GM10266 (cell line): ENCODE results near the gene SUPT7L.

ENCODE experiments used
- DNase-seq: peaks from one replicate; pipeline ENCODE4 v3.0.0; 2012; ENCODE audit errors: extremely low spot score
- TF ChIP-seq, protein P1 (sequence below): IDR thresholded peaks from 2 replicates; pipeline ENCODE4 v1.5.1; 2012; ENCODE audit warnings: mild to moderate bottlenecking, low read depth; ENCODE audit not compliant: control insufficient read depth, insufficient read depth; ENCODE audit errors: missing control alignments

Gene SUPT7L

DNA sequence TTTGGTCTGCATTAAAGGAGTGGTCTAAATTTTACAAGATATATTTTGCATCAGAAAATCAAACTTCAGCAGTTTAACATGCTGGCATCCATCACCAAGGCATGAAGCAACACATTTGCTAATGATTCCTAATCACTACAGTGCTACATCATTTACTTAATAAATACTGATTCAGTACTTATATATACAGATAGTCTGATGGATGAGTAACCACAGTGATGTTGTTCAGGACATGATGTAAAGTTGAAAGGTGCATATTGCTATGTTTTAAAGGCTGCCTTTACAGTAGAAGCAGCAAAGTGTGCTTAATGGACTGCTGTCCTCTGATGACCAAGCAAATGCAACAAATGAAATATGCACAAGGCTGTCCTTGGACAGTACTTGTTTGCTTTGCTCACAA, 11.1 kb downstream of the SUPT7L start:
- DNase-seq: no peak
- TF ChIP-seq, protein P1, sequence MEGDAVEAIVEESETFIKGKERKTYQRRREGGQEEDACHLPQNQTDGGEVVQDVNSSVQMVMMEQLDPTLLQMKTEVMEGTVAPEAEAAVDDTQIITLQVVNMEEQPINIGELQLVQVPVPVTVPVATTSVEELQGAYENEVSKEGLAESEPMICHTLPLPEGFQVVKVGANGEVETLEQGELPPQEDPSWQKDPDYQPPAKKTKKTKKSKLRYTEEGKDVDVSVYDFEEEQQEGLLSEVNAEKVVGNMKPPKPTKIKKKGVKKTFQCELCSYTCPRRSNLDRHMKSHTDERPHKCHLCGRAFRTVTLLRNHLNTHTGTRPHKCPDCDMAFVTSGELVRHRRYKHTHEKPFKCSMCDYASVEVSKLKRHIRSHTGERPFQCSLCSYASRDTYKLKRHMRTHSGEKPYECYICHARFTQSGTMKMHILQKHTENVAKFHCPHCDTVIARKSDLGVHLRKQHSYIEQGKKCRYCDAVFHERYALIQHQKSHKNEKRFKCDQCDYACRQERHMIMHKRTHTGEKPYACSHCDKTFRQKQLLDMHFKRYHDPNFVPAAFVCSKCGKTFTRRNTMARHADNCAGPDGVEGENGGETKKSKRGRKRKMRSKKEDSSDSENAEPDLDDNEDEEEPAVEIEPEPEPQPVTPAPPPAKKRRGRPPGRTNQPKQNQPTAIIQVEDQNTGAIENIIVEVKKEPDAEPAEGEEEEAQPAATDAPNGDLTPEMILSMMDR: no peak

DNA sequence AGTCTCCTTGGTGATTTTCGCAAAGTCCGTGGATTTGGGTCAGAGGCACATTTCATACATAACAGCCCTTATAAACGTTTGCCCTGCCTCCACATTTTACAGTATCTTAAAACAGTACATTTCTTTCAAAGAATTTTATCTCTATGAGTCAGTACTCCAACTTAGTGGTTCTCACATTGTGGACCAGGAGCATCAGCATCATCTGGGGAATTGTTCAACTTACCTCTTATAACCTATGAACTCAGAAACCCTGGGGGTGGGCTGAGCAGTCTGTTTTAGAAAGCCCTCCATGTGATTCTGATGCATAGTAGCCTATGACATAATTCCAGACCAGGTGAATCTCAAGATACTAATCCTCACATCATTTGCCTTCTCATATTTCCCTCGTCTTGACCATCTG, 12.4 kb downstream of the SUPT7L start:
- DNase-seq: no peak
- TF ChIP-seq, protein P1: no peak

DNA sequence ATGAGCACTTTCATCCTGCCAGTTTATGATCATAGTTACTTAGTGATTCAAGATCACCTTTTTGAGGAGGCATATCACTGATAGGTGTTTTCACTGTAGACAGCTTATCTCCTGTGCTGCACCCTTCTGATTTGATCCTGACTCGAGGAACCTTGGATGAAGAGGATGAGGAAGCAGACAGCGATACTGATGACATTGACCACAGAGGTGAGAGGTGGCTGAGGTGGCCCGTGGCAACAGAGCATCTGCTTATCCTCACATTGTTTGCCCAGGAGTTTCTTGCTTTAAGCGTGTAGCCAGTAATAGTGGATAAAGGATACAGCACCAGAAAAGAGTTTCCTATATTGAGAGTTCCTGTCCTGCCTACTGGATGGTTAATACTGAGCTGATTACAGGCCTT, 15.7 kb downstream of the SUPT7L start:
- TF ChIP-seq, protein P1: no peak
- DNase-seq: no peak

DNA sequence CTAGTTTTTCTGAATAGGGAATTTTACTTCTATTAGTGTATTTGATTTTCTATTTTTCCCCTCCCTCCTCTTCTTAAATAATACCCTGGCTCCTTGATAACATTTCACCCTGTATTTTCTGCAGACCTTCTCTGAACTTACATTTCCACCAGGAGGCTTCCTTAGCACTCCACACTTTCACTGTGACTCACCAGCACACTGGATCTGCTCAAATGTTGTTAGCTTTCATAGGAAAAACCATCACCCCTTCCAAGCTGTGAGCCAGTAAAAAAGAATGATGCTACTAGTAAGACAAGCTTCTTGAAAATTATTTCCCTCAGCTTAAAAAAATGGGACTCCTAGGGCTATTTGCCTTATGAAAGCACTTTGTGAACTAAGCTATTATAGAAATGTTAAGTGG, 16.1 kb downstream of the SUPT7L start:
- TF ChIP-seq, protein P1: no peak
- no peak for DNase-seq

DNA sequence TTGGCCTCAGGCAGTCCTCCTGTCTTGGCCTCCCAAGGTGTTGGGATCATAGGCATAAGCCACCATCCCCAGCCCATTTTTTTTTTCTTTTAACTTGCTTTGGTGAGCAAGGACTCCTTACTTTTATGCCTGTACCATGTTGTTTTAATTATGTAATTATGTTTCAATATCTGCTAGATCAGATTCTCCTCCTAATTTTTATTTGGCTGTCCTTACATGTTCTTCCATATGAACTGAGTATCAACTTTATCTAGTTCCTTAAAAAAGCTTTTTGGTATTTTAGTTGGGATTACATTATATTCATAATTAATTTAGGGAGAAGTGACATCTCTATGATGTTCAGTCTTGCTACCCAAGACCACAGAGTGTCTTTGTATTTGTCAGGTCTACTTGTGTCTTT, 18.2 kb downstream of the SUPT7L start:
- no peak for DNase-seq
- TF ChIP-seq, protein P1: no peak

DNA sequence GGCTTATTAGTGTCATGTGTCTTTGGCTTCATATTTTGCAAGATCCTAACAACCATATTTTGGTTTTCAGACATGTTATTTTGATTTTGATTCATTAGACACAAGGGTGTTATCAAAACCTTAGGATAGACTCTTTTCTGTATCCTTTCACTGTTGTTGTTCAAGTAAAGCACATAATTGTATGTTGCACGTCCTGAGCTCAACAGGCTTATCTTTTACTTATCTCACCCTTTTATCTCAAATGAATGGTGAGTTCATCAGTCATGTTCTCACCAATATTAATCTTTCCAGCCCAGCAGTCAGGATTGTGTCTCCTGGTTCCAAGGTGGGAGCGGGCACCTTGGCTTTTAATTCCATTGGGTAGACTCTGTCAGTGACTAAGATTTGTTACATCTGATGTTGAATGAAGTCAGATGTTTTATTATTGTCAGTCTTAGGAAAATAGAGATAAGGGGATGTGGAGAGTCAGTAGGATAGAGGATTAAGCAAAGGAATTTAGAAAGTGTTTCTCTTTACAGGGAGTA, 22.6 kb downstream of the SUPT7L start:
- TF ChIP-seq, protein P1: no peak
- DNase-seq: no peak

DNA sequence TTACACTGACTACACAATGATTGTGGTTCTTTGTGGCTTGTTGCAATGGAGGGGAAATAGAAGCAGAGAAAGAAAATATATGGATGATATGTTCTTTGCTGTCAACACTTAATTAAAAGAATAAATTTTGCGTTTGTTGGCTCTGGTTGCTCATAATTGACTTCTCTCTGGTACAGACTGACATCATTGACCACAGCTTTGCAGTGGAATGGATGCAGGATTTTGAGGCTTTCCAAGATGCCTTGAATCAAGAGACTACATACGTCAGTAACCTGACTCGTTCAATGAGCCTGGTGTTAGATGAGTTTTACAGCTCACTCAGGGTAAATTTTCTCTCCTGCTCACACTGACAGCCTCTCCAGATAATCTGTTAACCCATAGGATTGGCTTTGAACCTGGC, 24.7 kb downstream of the SUPT7L start:
- DNase-seq: no peak
- TF ChIP-seq, protein P1: no peak
